Thyroid gland (tissue), 4 donors: ENCODE results near the gene SPAAR.
A peak's percentile ranks its signal among the peaks of the same experiment; 100 is the strongest.

ENCODE experiments used
- POLR2A ChIP-seq, 2 donors: fragments of 450-650 bp; IDR thresholded peaks; one replicate each; pipeline ENCODE4 v1.6.1; 2017; ENCODE audit warnings: antibody characterized with exemption in 2 of 2, mild to moderate bottlenecking in 2 of 2, moderate library complexity in 1 of 2
- TF ChIP-seq, protein P1 (sequence below), 6 experiments: fragments of 200-600 bp in 3 of 6; fragments of 450-650 bp in 3 of 6; sonication (generic) in 3 of 6; IDR thresholded peaks; one replicate each; pipeline ENCODE4 v1.5.1; 2016 to 2019; ENCODE audit warnings: antibody characterized with exemption in 6 of 6, mild to moderate bottlenecking in 2 of 6, inconsistent platforms in 1 of 6, moderate library complexity in 1 of 6

DNA sequence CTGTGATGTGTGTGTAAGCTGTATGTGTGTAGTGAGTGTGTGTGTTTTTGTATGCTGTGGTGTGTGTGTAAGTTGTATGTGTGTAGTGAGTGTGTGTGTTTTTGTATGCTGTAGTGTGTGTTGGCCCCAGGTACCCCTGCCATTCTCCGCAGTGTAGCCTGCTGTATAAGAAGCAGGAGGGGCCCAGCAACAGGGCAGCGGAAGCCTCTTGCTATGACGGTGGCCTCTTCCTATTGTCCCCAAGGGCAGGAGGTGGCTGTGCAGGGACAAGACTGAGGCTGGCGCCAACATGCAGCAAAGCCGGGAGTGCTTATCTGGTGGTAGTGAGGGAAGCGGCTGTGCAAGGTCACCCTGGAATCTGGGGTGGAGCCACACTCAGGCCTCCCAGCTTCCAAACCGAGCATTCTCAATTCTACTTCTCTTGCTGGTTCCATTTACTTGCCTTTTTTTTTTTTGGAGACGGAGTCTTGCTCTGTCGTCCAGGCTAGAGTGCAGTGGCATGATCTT is 5.1 kb downstream of the SPAAR start:
- peak in 1 of 2 donors; percentile 22 for TF ChIP-seq POLR2A (IDR thresholded peaks at IDR 0.05)
- TF ChIP-seq, protein P1, sequence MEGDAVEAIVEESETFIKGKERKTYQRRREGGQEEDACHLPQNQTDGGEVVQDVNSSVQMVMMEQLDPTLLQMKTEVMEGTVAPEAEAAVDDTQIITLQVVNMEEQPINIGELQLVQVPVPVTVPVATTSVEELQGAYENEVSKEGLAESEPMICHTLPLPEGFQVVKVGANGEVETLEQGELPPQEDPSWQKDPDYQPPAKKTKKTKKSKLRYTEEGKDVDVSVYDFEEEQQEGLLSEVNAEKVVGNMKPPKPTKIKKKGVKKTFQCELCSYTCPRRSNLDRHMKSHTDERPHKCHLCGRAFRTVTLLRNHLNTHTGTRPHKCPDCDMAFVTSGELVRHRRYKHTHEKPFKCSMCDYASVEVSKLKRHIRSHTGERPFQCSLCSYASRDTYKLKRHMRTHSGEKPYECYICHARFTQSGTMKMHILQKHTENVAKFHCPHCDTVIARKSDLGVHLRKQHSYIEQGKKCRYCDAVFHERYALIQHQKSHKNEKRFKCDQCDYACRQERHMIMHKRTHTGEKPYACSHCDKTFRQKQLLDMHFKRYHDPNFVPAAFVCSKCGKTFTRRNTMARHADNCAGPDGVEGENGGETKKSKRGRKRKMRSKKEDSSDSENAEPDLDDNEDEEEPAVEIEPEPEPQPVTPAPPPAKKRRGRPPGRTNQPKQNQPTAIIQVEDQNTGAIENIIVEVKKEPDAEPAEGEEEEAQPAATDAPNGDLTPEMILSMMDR (IDR thresholded peaks at IDR 0.05): no peak
